Calu3 (cell line): ENCODE data around the gene COL15A1. TPM values are rescaled to one million over a fixed set of nuclear protein-coding genes. Genes with fewer than 3 reads are reported as not detected.
"Not testable (repeated sequence)": the region's sequence is repeated elsewhere in the genome, so short reads cannot be mapped to it uniquely, and the experiment has no call there.

Experiments
- BruUV-seq: library from RNA; stranded (reverse); fragments of 400-500 nt; replicated peaks from 2 replicates; lab custom pipeline; 2021; lab: Mats Ljungman, UMichigan
- CTCF ChIA-PET: fragments of 300-600 bp; sonication (Branson Sonifier 250); formaldehyde crosslinking; loops from one replicate; lab custom pipeline; 2022; ENCODE audit warnings: antibody characterized with exemption; lab: Charles Lee
- DNase-seq: peaks from one replicate; pipeline ENCODE4 v3.0.0; 2022
- H3K27ac Mint-ChIP-seq: one replicate; pipeline ENCODE4 v1.8.0; 2022; ENCODE audit warnings: mixed read lengths; ENCODE audit not compliant: unreplicated experiment
- H3K27me3 Mint-ChIP-seq: one replicate; pipeline ENCODE4 v1.8.0; 2022; ENCODE audit warnings: mixed read lengths; ENCODE audit not compliant: unreplicated experiment
- H3K36me3 Mint-ChIP-seq: one replicate; pipeline ENCODE4 v1.8.0; 2022; ENCODE audit warnings: mild to moderate bottlenecking, moderate library complexity, mixed read lengths; ENCODE audit not compliant: insufficient read depth, unreplicated experiment
- H3K4me1 Mint-ChIP-seq: one replicate; pipeline ENCODE4 v1.8.0; 2022; ENCODE audit warnings: mild to moderate bottlenecking, low read depth, mixed read lengths; ENCODE audit not compliant: unreplicated experiment
- H3K4me3 Mint-ChIP-seq: one replicate; pipeline ENCODE4 v1.8.0; 2022; ENCODE audit warnings: mild to moderate bottlenecking, low read depth, moderate library complexity, mixed read lengths; ENCODE audit not compliant: unreplicated experiment
- H3K9me3 Mint-ChIP-seq: one replicate; pipeline ENCODE4 v1.8.0; 2022; ENCODE audit warnings: low read depth, mixed read lengths; ENCODE audit not compliant: unreplicated experiment
- CTCF ChIP-seq: fragments of 200-600 bp; IDR thresholded peaks from one replicate; pipeline ENCODE4 v1.8.0; 2022; ENCODE audit warnings: antibody characterized with exemption; ENCODE audit not compliant: unreplicated experiment
- intact Hi-C: fragments of 100-400 bp; cut with micrococcal nuclease; formaldehyde crosslinking; loops from one replicate; pipeline ENCODE4 v1.10.0; 2022; ENCODE audit not compliant: unreplicated experiment
- total RNA-seq: library from RNA; stranded (reverse); gene quantifications from 2 replicates; pipeline ENCODE4 v1.2.3, GENCODE V29; 2022

Gene COL15A1
- total RNA-seq, 1 experiment from 2014 or later = not detected

DNA sequence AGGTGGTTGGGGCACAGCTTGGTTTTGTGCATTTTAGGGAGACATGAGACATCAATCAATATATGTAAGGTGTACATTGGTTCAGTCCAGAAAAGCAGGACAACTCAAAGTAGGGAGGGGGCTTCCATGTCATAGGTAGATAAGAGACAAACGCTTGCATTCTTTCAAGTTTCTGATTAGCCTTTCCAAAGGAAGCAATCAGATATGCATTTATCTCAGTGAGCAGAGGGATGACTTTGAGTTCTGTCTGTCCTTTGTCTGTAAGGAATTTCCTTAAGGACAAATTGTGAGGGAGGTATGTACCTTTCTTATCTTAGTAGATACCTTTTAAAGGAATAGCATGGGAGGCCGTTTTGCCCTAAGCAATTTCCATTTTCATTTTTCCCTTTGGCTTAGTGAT, 63.3 kb downstream of the COL15A1 start:
- H3K9me3 Mint-ChIP-seq = peaks cover 3% of the 10 kb centered on the region
- intact Hi-C loops = no loop called here
- H3K36me3 Mint-ChIP-seq = no peaks in the 10 kb centered on the region
- no peak for TF ChIP-seq CTCF
- H3K4me1 Mint-ChIP-seq = no peaks in the 10 kb centered on the region
- no peak overlapping the region for H3K27ac Mint-ChIP-seq
- H3K4me3 Mint-ChIP-seq = no peak overlapping the region
- no TSS peak for BruUV-seq
- no peak for DNase-seq
- H3K27me3 Mint-ChIP-seq = peaks cover 56% of the 10 kb centered on the region
- CTCF ChIA-PET = no interaction called here

DNA sequence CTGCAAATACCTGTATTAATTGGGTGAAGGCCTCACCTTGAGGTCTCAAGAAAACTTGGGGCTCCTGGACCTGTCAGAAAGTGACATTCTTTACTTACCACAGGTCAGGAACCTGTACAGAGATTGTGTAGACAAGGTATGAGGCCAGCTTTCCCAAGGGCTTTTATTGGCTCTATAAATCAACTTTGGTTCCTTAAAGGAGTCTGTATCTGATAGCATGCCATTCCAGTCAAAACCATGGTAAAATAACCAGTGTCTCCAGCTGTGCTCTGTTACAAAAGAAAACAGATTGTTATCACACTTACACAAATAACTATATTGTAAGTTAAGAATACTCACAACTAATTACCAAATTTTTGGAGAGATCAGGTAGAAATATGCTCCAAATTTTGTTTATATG, 64.5 kb downstream of the COL15A1 start:
- CTCF ChIA-PET = no interaction called here
- no peak for DNase-seq
- BruUV-seq = no TSS peak

DNA sequence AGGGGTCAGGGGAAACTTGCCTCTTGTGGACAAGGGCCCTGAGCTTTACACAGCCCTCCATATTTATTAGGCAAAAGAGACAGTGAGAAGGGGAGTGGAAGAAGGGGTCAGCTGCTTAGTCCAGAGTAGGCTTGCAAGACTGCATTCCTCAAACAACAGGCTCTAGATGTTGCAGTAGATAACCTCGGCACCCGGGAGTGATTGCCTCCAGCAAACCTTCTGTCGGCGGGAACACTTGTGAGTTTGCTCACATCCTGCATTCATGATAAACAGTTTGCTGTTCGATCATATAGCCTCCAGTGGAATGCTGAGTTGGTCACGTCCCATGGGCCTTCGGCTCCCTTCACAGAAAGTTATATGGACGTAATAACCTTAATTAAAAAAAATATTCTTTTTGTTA, 66.7 kb downstream of the COL15A1 start:
- intact Hi-C loops, H3K4me1 Mint-ChIP-seq, H3K4me3 Mint-ChIP-seq, H3K9me3 Mint-ChIP-seq, H3K36me3 Mint-ChIP-seq, H3K27ac Mint-ChIP-seq, BruUV-seq, DNase-seq: not testable (repeated sequence)
- peaks cover 22% of the 10 kb centered on the region for H3K27me3 Mint-ChIP-seq
- CTCF ChIA-PET = interaction anchor here (0.6 kb wide), 1 partner anchor 108 kb away, joined by 5 read pairs; no protein-coding TSS in a partner anchor

More for the DNA sequence above, 64.5 kb downstream of the COL15A1 start:
- Mint-ChIP-seq H3K36me3 (no peaks in the 10 kb centered on the region), H3K27me3 (peaks cover 44% of the 10 kb centered on the region), H3K27ac (no peak overlapping the region), H3K4me3 (no peak overlapping the region), H3K9me3 (peaks cover 3% of the 10 kb centered on the region), H3K4me1 (no peaks in the 10 kb centered on the region)
- intact Hi-C loops = no loop called here
- no peak for TF ChIP-seq CTCF

DNA sequence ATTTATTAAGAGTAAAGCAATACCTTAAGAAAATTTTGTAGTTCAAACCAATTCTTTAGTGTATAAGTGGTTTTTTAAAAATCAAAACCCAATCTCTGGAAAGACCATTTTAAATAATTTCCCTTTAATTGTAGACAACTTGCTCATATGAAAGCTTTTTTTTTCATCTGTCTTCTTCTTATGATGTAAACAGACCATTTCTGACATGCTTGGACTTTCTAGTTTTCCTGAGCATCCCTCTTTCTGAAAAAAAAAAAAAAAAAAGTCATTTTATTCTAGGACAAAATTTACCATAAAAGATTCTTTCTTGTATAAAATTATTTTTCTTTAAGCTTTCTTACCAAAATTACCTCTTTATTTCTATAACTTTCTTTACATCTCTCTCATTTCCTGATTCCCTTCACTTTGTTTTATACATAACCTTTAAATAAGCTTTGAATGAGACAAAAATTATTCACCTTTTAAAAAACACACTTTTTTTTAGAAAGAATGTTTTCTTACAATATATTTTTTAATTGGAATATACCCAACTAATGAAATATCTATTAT, 67.5 kb downstream of the COL15A1 start:
- Mint-ChIP-seq H3K27me3 (peaks cover 22% of the 10 kb centered on the region), H3K36me3 (no peaks in the 10 kb centered on the region), H3K4me1 (no peaks in the 10 kb centered on the region), H3K4me3 (no peak overlapping the region), H3K9me3 (peaks cover 3% of the 10 kb centered on the region), H3K27ac (no peak overlapping the region)
- TF ChIP-seq CTCF = no peak
- no TSS peak for BruUV-seq
- CTCF ChIA-PET = no interaction called here
- intact Hi-C loops = no loop called here
- no peak for DNase-seq

DNA sequence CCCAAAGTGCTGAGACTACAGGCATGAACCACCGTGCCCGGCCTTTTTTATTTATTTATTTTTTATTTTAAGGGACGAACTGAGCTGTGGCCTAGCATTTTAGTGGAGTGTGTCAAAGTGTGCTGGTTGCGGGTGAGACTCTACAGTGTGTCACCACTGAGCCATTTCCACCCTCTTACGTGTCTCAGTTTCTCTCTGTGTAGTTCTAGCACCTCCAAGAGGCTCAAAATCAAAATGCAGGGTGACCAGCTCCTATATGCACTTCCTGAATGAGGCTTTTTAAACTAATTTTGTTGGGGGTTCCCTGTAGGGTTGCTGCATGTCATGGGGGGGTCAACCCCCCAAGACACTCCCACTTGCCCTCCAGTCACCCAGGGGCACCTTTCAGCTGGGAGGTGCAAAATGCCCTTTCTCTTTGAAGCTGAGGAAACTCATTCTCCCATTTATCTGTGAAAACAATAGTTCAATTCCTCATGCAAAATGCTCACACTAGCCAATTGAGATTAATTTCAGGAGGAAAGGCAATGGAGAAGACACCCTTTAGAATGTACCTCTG, 69.3 kb downstream of the COL15A1 start:
- H3K4me3 Mint-ChIP-seq = no peak overlapping the region
- DNase-seq = no peak
- peaks cover 13% of the 10 kb centered on the region for H3K27me3 Mint-ChIP-seq
- no peak overlapping the region for H3K27ac Mint-ChIP-seq
- H3K4me1 Mint-ChIP-seq = no peaks in the 10 kb centered on the region
- no TSS peak for BruUV-seq
- no peak for TF ChIP-seq CTCF
- CTCF ChIA-PET = interaction anchor here (0.7 kb wide), 1 partner anchor 159 kb away, joined by 3 read pairs; no protein-coding TSS in a partner anchor
- no peaks in the 10 kb centered on the region for H3K36me3 Mint-ChIP-seq
- intact Hi-C loops = no loop called here
- peaks cover 3% of the 10 kb centered on the region for H3K9me3 Mint-ChIP-seq
